AG04450 (cell line): Measurements from ENCODE around the gene MARCHF3. TPM values are rescaled to one million over a fixed set of nuclear protein-coding genes. Genes with fewer than 3 reads are reported as not detected.

Experiments used
- CTCF ChIA-PET: fragments of 300-600, 350-600 bp; formaldehyde crosslinking; extraction: SDS; loops from one replicate; lab custom pipeline; 2022; ENCODE audit warnings: antibody characterized with exemption, inconsistent platforms; lab: Charles Lee
- POLR2A ChIA-PET: fragments of 350-600 bp; formaldehyde crosslinking; extraction: SDS; loops from one replicate; lab custom pipeline; 2021; ENCODE audit warnings: antibody characterized with exemption, inconsistent platforms; lab: Yijun Ruan, JAX
- DNase-seq: peaks from one replicate; pipeline ENCODE4 v3.0.0-alpha.2; 2011; ENCODE audit warnings: low read depth, low spot score
- H3K27ac ChIP-seq: one replicate; pipeline ENCODE4 v1.5.1; 2012; ENCODE audit warnings: low read depth, low read length, control low read depth
- H3K27me3 ChIP-seq: one replicate; pipeline ENCODE4 v1.6.0; 2012; ENCODE audit warnings: low read length; ENCODE audit not compliant: control insufficient read depth, insufficient read depth
- H3K4me3 ChIP-seq: 2 replicates; pipeline ENCODE4 v1.5.1; 2011; ENCODE audit warnings: mild to moderate bottlenecking, low read depth, low read length, control low read depth
- H3K9me3 ChIP-seq: 2 replicates; pipeline ENCODE4 v1.5.1; 2012; ENCODE audit warnings: low read length; ENCODE audit not compliant: control insufficient read depth, insufficient read depth
- CTCF ChIP-seq: IDR thresholded peaks from 2 replicates; pipeline ENCODE4 v1.5.1; 2011; ENCODE audit warnings: low read depth, low read length, control low read depth, inconsistent platforms
- polyA plus RNA-seq: library from polyadenylated mRNA; depleted of rRNA; stranded (reverse); fragments of >200 nt; gene quantifications from 2 replicates; pipeline ENCODE4 v1.2.3, GENCODE V29; 2011

Gene MARCHF3
- polyA plus RNA-seq, 1 experiment: 6.7 TPM

- TF ChIP-seq CTCF: no peak
- POLR2A ChIA-PET: no interaction called here
- CTCF ChIA-PET: no interaction called here
- Histone ChIP-seq H3K9me3 (no peaks in the 10 kb centered on the region), H3K27me3 (no peaks in the 10 kb centered on the region), H3K27ac (no peak overlapping the region), H3K4me3 (no peak overlapping the region)
- no peak for DNase-seq
Measured at GRCh38 chr5:126883564-126884245, 146.7 kb downstream of the MARCHF3 start.

GRCh38 chr5:126881821-126882600 lies 148.3 kb downstream of the MARCHF3 start:
- ChIA-PET POLR2A (no interaction called here), CTCF (no interaction called here)
- Histone ChIP-seq H3K4me3 (no peak overlapping the region), H3K9me3 (no peaks in the 10 kb centered on the region), H3K27me3 (no peaks in the 10 kb centered on the region), H3K27ac (no peak overlapping the region)
- no peak for DNase-seq
- TF ChIP-seq CTCF: no peak

GRCh38 chr5:126878634-126879033 lies 151.7 kb downstream of the MARCHF3 start:
- CTCF ChIA-PET: no interaction called here
- POLR2A ChIA-PET: no interaction called here
- no peak for TF ChIP-seq CTCF
- no peaks in the 10 kb centered on the region for H3K9me3 ChIP-seq
- no peaks in the 10 kb centered on the region for H3K27me3 ChIP-seq
- H3K4me3 ChIP-seq: no peak overlapping the region
- no peak for DNase-seq
- H3K27ac ChIP-seq: no peak overlapping the region

- no peak for TF ChIP-seq CTCF
- DNase-seq: no peak
- H3K9me3 ChIP-seq: no peaks in the 10 kb centered on the region
- CTCF ChIA-PET: no interaction called here
- no peak overlapping the region for H3K4me3 ChIP-seq
- no peak overlapping the region for H3K27ac ChIP-seq
- POLR2A ChIA-PET: no interaction called here
- no peaks in the 10 kb centered on the region for H3K27me3 ChIP-seq
Measured at GRCh38 chr5:126878085-126878484, 152.3 kb downstream of the MARCHF3 start.

GRCh38 chr5:126877602-126878001 lies 152.8 kb downstream of the MARCHF3 start:
- no peak overlapping the region for H3K4me3 ChIP-seq
- DNase-seq: no peak
- no peak for TF ChIP-seq CTCF
- H3K27ac ChIP-seq: no peak overlapping the region
- no peaks in the 10 kb centered on the region for H3K9me3 ChIP-seq
- no peaks in the 10 kb centered on the region for H3K27me3 ChIP-seq
- POLR2A ChIA-PET: no interaction called here
- CTCF ChIA-PET: no interaction called here
